HG02840 (cell line): ENCODE data around the gene C5orf15.

Experiments
- ATAC-seq: cut with Tn5 transposase; IDR thresholded peaks from one replicate; pipeline ENCODE4 v1.9.1; 2021; ENCODE audit warnings: mild to moderate bottlenecking, moderate library complexity, moderate number of reproducible peaks; ENCODE audit not compliant: unreplicated experiment, low FRiP score

The C5orf15 gene

GRCh38 chr5:133968204-133968980 lies at the start of gene C5orf15:
Gene C5orf15, minus strand, starts transcription at chr5:133968625. Its CDS starts 41 bp downstream, at chr5:133968584.
- peak; percentile 98 for ATAC-seq

GRCh38 chr5:134008266-134008749 lies 39.9 kb upstream of the C5orf15 start:
- ATAC-seq, result no peak

- ATAC-seq, result no peak
These were observed 39.3 kb upstream of the C5orf15 start for GRCh38 chr5:134007581-134008265.

- ATAC-seq, result no peak
These were observed 37.7 kb upstream of the C5orf15 start for GRCh38 chr5:134006115-134006514.

- ATAC-seq, result no peak
These were observed 37.1 kb upstream of the C5orf15 start for GRCh38 chr5:134005417-134006061.

GRCh38 chr5:134004626-134005416 lies 36.4 kb upstream of the C5orf15 start, which contains the start of gene VDAC1:
Gene VDAC1, minus strand, starts transcription at chr5:134004975. Its CDS starts 11,963 bp downstream, at chr5:133993012.
- peak; percentile 79 for ATAC-seq

GRCh38 chr5:134003817-134004625 lies 35.6 kb upstream of the C5orf15 start:
- ATAC-seq, result peak; percentile 36

GRCh38 chr5:134003064-134003816 lies 34.8 kb upstream of the C5orf15 start:
- ATAC-seq, result no peak

GRCh38 chr5:134001938-134002731 lies 33.7 kb upstream of the C5orf15 start:
- ATAC-seq, result no peak

- ATAC-seq, result no peak
These were observed 32.5 kb upstream of the C5orf15 start for GRCh38 chr5:134000696-134001453.

- ATAC-seq, result no peak
These were observed 31.7 kb upstream of the C5orf15 start for GRCh38 chr5:134000091-134000511.

GRCh38 chr5:133998807-133999206 lies 30.4 kb upstream of the C5orf15 start:
- ATAC-seq, result no peak

- ATAC-seq, result no peak
These were observed 29.6 kb upstream of the C5orf15 start for GRCh38 chr5:133998042-133998441.

GRCh38 chr5:133996683-133997252 lies 28.3 kb upstream of the C5orf15 start:
- ATAC-seq, result no peak

- no peak for ATAC-seq
These were observed 27.6 kb upstream of the C5orf15 start for GRCh38 chr5:133995883-133996563.

- ATAC-seq, result no peak
These were observed 26.9 kb upstream of the C5orf15 start for GRCh38 chr5:133995341-133995740.
